Cardiac muscle cell (in vitro differentiated cells and primary cell): ENCODE measurements around the gene CCDC178. TPM values are rescaled to one million over a fixed set of nuclear protein-coding genes. Genes with fewer than 3 reads are reported as not detected.

ENCODE experiments used
- DNase-seq, 2 donors: peaks; one replicate each; pipeline versions ENCODE4 v3.0.0 to v3.0.0-alpha.2; 2010 to 2017; ENCODE audit warnings: low read depth in 1 of 2, low spot score in 1 of 2
- H3K27ac ChIP-seq: fragments of 200-600 bp; sonication (generic); 2 replicates; pipeline ENCODE4 v1.5.1; 2016
- H3K27me3 ChIP-seq: fragments of 200-600 bp; sonication (generic); 2 replicates; pipeline ENCODE4 v1.6.0; 2016; ENCODE audit warnings: control low read depth
- H3K36me3 ChIP-seq: fragments of 200-600 bp; sonication (generic); 2 replicates; pipeline ENCODE4 v1.5.1; 2016; ENCODE audit warnings: control low read depth
- H3K4me1 ChIP-seq: fragments of 200-600 bp; sonication (generic); 2 replicates; pipeline ENCODE4 v1.8.1; 2017; ENCODE audit warnings: low read depth, mild to moderate bottlenecking, mixed run types
- H3K4me3 ChIP-seq: fragments of 200-600 bp; sonication (generic); 2 replicates; pipeline ENCODE4 v1.5.1; 2016; ENCODE audit warnings: mild to moderate bottlenecking
- H3K9me3 ChIP-seq: fragments of 200-600 bp; sonication (generic); 2 replicates; pipeline ENCODE4 v1.5.1; 2017; ENCODE audit warnings: low read depth, mild to moderate bottlenecking, control low read depth
- CTCF ChIP-seq: IDR thresholded peaks from 2 replicates; pipeline ENCODE4 v1.5.1; 2012; ENCODE audit warnings: low read depth, mild to moderate bottlenecking, low read length
- polyA plus RNA-seq: library from polyadenylated mRNA; unstranded; fragments of >200 nt; fragmentation: Nextera tagmentation; extraction: Ambion mirVana; gene quantifications from 2 replicates; pipeline ENCODE4 v1.2.1, GENCODE V29; 2016
- total RNA-seq: library from RNA; depleted of rRNA; stranded (reverse); fragments of >200 nt; gene quantifications from 2 replicates; pipeline ENCODE4 v1.2.3, GENCODE V29; 2016

Gene CCDC178
- total RNA-seq (0.49 TPM in 1 of 2 replicates, not detected in the other), polyA plus RNA-seq (0.17 and 0.82 TPM in 2 replicates)

GRCh38 chr18:33440060-33441043 is at the start of gene CCDC178:
CCDC178 (minus strand) TSS chr18:33440721; CDS start chr18:33412088, 28,633 bp downstream.
- DNase-seq, result peak; percentile 64 to 78
- Histone ChIP-seq H3K4me1 (no peaks in the 10 kb centered on the region), H3K27ac (no peak within 1 kb of the TSS)

DNA sequence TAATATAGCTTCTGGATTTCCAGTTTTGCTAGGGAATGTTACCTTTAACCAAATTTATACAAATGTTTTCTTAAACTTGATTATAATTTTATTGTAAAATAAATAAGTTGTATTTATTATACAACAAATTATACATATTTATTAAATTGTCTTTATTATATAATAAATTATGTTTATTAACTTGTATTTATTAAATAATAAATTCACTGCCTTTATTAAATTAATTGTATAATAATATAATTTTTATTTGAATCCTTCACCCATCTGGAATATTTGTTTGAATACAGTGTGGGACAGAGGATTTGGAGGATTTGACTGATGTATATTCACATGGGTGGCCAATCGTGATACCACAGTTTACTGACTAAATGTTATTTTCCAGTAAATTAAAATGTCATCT is 43.4 kb upstream of the CCDC178 start:
- Histone ChIP-seq H3K36me3 (no peaks in the 10 kb centered on the region), H3K27ac (no peak overlapping the region), H3K4me3 (no peak overlapping the region), H3K4me1 (no peaks in the 10 kb centered on the region), H3K27me3 (no peaks in the 10 kb centered on the region), H3K9me3 (no peaks in the 10 kb centered on the region)
- no peak for TF ChIP-seq CTCF
- no peak for DNase-seq

More at GRCh38 chr18:33440060-33441043, at the start of gene CCDC178:
- Histone ChIP-seq H3K9me3 (no peaks in the 10 kb centered on the region), H3K27me3 (peaks cover 8% of the 10 kb centered on the region), H3K36me3 (no peaks in the 10 kb centered on the region), H3K4me3 (peak within 1 kb of the TSS; percentile 58)
- TF ChIP-seq CTCF, result peak; percentile 51

GRCh38 chr18:33472509-33472908 is 32.0 kb upstream of the CCDC178 start:
- Histone ChIP-seq H3K27me3 (no peaks in the 10 kb centered on the region), H3K4me3 (no peak overlapping the region), H3K36me3 (no peaks in the 10 kb centered on the region), H3K4me1 (no peaks in the 10 kb centered on the region), H3K27ac (no peak overlapping the region), H3K9me3 (no peaks in the 10 kb centered on the region)
- TF ChIP-seq CTCF, result no peak
- no peak for DNase-seq

- Histone ChIP-seq H3K4me1 (no peaks in the 10 kb centered on the region), H3K27ac (no peak overlapping the region), H3K9me3 (no peaks in the 10 kb centered on the region), H3K36me3 (no peaks in the 10 kb centered on the region), H3K4me3 (no peak overlapping the region), H3K27me3 (no peaks in the 10 kb centered on the region)
- no peak for TF ChIP-seq CTCF
- DNase-seq, result peak in 1 of 2 donors; percentile 12
These were observed 29.7 kb upstream of the CCDC178 start for GRCh38 chr18:33470216-33470615.

DNA sequence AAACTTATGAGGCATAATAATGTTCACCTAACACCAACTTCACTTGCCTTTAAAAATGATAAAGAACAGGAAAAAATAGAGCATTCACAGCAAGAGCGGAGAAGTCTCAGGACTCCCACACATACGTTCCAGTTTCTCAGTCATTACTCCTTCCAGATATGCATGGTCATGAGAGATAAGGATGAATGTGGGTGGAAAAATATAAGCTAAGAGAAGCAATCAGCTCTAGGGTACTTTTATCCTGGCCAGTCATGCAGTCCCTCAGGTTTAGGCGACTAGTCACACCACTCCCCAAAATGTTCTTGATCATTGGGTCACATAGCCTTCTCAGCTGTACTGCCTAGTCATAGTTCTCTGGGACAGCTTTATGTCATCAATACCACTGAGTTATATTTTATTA is 29.2 kb upstream of the CCDC178 start:
- TF ChIP-seq CTCF, result no peak
- Histone ChIP-seq H3K4me3 (no peak overlapping the region), H3K27ac (no peak overlapping the region), H3K36me3 (no peaks in the 10 kb centered on the region), H3K9me3 (no peaks in the 10 kb centered on the region), H3K4me1 (no peaks in the 10 kb centered on the region), H3K27me3 (no peaks in the 10 kb centered on the region)
- peak in 1 of 2 donors; percentile 16 for DNase-seq
